ENCODE measurements around the gene ANKRD30A. TPM values are rescaled to one million over a fixed set of nuclear protein-coding genes. Genes with fewer than 3 reads are reported as not detected.
"Not testable (repeated sequence)": the region's sequence is repeated elsewhere in the genome, so short reads cannot be mapped to it uniquely, and the experiment has no call there.

ANKRD30A gene
- total RNA-seq, 5 donors from 2014 or later (not counting 1 experiment from before 2014, with no cell fraction given): not detected

DNA sequence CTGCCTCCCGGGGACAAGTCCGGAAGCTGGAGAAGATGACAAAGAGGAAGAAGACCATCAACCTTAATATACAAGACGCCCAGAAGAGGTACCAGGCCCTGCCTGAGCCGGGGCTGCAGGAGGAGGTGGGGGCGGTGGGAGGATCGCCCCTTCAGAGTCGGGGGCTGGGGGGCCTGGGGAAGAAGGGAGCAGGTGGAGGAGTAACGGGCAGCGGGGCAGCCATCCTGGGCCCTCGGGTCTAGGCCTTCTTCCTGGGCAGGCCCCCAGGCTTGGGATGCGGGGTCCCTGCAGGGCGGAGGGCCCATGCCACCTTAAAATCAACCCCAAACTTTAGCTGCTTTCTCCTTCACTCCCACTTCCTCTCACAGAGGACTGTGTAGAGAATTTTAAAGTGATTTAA, 523 bp downstream of the ANKRD30A start:
- no peak overlapping the region for H3K4me3 ChIP-seq (ENCODE audit: control insufficient read depth in 1 of 2, extremely low read depth in 1 of 2, low read length in 1 of 2)
- H3K4me1 ChIP-seq (ENCODE audit: control insufficient read depth in 1 of 2, extremely low read depth in 1 of 2, insufficient read depth in 2 of 2, low read length in 2 of 2): no peaks in the 10 kb centered on the region
- no CpG with 5 or more reads among the region's 12 CpGs for WGBS (ENCODE audit: insufficient coverage)
- DNase-seq (no peak), ATAC-seq (replicated peaks in 1 of 4) (no peak)
- Mint-ChIP-seq H3K4me3 (no peak overlapping the region), H3K4me1 (no peaks in the 10 kb centered on the region), H3K27ac (no peak overlapping the region), H3K36me3 (no peaks in the 10 kb centered on the region), H3K9me3 (peaks cover 0 to 10% (median 6%) of the 10 kb centered on the region in 3 donors), H3K27me3 (no peaks in the 10 kb centered on the region)
- CTCF ChIA-PET: no interaction called here
- H3K36me3 ChIP-seq (ENCODE audit: control insufficient read depth in 2 of 2, extremely low read depth in 1 of 2, insufficient read depth in 1 of 2, low read length in 1 of 2): no peaks in the 10 kb centered on the region
- no peaks in the 10 kb centered on the region for H3K27me3 ChIP-seq (replicated peaks in 1 of 2; ENCODE audit: control insufficient read depth in 2 of 2, extremely low read depth in 1 of 2, insufficient read depth in 2 of 2, low read length in 1 of 2)
- POLR2A ChIA-PET: no interaction called here
- H3K27ac ChIP-seq (ENCODE audit: low read length): no peak overlapping the region
- no peaks in the 10 kb centered on the region for H3K9me3 ChIP-seq

DNA sequence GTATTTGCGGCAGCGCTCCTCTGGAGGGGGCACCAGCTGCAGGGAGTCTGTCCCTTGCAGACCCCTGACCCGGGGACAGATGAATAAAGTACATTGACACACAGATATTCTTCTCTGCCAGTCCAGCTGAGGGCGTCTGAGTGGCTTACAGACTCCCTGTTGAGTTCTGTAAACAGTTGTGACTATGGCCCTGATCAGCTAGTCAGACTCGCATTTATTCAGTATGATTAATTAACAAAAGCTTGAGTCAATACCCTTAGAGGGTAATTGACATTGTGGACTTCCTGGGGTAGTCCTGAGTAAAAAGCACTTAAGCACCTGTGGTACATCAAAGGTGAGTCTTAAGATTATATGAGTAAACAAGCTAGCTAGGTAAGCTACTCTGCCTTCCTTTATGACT, 21.0 kb downstream of the ANKRD30A start:
- DNase-seq (no peak), ATAC-seq (replicated peaks in 1 of 4) (no peak)
- H3K9me3 Mint-ChIP-seq: peaks cover 13 to 22% (median 17%) of the 10 kb centered on the region in 3 donors
- no peak overlapping the region for H3K27ac Mint-ChIP-seq
- no peaks in the 10 kb centered on the region for H3K4me1 Mint-ChIP-seq
- WGBS (ENCODE audit: insufficient coverage): 20% methylated on average over 2 of the region's 5 CpGs
- Histone ChIP-seq H3K36me3 (ENCODE audit: control insufficient read depth in 2 of 2, extremely low read depth in 1 of 2, insufficient read depth in 1 of 2, low read length in 1 of 2) (no peaks in the 10 kb centered on the region), H3K4me1 (ENCODE audit: control insufficient read depth in 1 of 2, extremely low read depth in 1 of 2, insufficient read depth in 2 of 2, low read length in 2 of 2) (no peaks in the 10 kb centered on the region), H3K27ac (ENCODE audit: low read length) (no peak overlapping the region), H3K9me3 (no peaks in the 10 kb centered on the region), H3K4me3 (ENCODE audit: control insufficient read depth in 1 of 2, extremely low read depth in 1 of 2, low read length in 1 of 2) (no peak overlapping the region), H3K27me3 (replicated peaks in 1 of 2; ENCODE audit: control insufficient read depth in 2 of 2, extremely low read depth in 1 of 2, insufficient read depth in 2 of 2, low read length in 1 of 2) (no peaks in the 10 kb centered on the region)
- ChIA-PET CTCF (no interaction called here), POLR2A (no interaction called here)
- H3K27me3 Mint-ChIP-seq: no peaks in the 10 kb centered on the region
- no peaks in the 10 kb centered on the region for H3K36me3 Mint-ChIP-seq
- H3K4me3 Mint-ChIP-seq: no peak overlapping the region

DNA sequence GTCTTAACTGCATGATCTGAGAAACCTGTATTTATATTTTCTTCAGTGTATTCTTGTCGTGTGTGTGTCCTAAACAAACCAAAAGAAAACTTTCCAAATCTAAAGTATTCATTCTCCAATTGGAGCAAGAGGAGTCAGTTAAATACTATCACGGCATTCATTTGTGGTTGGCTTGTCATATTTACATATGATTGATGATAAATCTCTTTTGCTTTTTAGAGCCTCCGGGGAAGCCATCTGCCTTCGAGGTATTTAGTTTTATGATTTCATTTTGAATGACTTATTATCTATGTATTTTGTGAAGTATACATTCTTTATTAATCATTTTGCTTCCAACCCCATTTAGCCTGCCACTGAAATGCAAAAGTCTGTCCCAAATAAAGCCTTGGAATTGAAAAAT, 37.0 kb downstream of the ANKRD30A start:
- H3K36me3 Mint-ChIP-seq; DNase-seq; H3K27me3 ChIP-seq (replicated peaks in 1 of 2; ENCODE audit: control insufficient read depth in 2 of 2, extremely low read depth in 1 of 2, insufficient read depth in 2 of 2, low read length in 1 of 2); H3K4me3 Mint-ChIP-seq; ATAC-seq (replicated peaks in 1 of 4); CTCF ChIA-PET; H3K4me1 Mint-ChIP-seq; H3K27me3 Mint-ChIP-seq; H3K4me3 ChIP-seq (ENCODE audit: control insufficient read depth in 1 of 2, extremely low read depth in 1 of 2, low read length in 1 of 2); H3K27ac ChIP-seq (ENCODE audit: low read length); H3K9me3 Mint-ChIP-seq; POLR2A ChIA-PET; H3K4me1 ChIP-seq (ENCODE audit: control insufficient read depth in 1 of 2, extremely low read depth in 1 of 2, insufficient read depth in 2 of 2, low read length in 2 of 2); H3K36me3 ChIP-seq (ENCODE audit: control insufficient read depth in 2 of 2, extremely low read depth in 1 of 2, insufficient read depth in 1 of 2, low read length in 1 of 2); H3K27ac Mint-ChIP-seq; H3K9me3 ChIP-seq: not testable (repeated sequence)
- WGBS (ENCODE audit: insufficient coverage): no CpG with 5 or more reads among the region's 4 CpGs

DNA sequence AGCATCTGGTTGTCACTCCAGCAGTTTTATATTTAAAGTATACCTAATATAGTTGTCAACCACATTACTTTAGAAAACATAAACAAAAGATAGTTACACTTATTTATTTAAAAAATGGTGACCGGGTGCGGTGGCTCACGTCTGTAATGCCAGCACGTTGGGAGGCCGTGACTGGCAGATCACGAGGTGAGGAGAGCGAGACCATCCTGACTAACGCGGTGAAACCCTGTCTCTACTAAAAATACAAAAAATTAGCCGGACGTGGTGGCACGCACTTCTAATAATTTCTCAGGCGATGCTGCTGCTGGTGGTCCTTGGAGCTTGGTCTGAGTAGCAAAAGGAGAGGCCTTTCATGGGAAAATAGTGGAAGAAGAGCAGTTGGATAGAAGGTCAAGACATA, 46.5 kb downstream of the ANKRD30A start:
- POLR2A ChIA-PET; H3K27me3 Mint-ChIP-seq; H3K9me3 Mint-ChIP-seq; H3K27me3 ChIP-seq (replicated peaks in 1 of 2; ENCODE audit: control insufficient read depth in 2 of 2, extremely low read depth in 1 of 2, insufficient read depth in 2 of 2, low read length in 1 of 2); H3K4me1 ChIP-seq (ENCODE audit: control insufficient read depth in 1 of 2, extremely low read depth in 1 of 2, insufficient read depth in 2 of 2, low read length in 2 of 2); H3K4me1 Mint-ChIP-seq; CTCF ChIA-PET; H3K4me3 Mint-ChIP-seq; H3K27ac ChIP-seq (ENCODE audit: low read length); H3K9me3 ChIP-seq; ATAC-seq (replicated peaks in 1 of 4); H3K36me3 Mint-ChIP-seq; H3K27ac Mint-ChIP-seq; DNase-seq; H3K36me3 ChIP-seq (ENCODE audit: control insufficient read depth in 2 of 2, extremely low read depth in 1 of 2, insufficient read depth in 1 of 2, low read length in 1 of 2); H3K4me3 ChIP-seq (ENCODE audit: control insufficient read depth in 1 of 2, extremely low read depth in 1 of 2, low read length in 1 of 2): not testable (repeated sequence)
- WGBS (ENCODE audit: insufficient coverage): no CpG with 5 or more reads among the region's 13 CpGs

DNA sequence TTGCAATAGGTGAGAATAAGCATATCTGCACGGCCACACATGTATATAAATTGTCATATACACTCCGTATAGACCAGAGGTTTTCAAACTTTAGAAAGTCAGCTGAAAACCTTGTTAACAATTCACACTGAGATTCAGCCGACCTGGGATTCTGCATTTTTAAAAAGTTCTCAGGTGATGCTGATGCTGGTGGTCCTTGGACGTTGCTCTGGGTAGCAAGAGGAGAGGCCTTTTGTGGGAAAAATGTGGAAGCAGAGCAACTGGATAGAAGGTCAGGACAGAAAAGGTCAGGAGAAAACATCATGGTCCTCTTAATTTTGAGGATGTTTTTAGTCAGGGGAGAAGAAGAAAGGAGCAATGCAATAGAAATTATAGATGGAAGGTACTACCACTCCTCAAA, 52.9 kb downstream of the ANKRD30A start:
- CTCF ChIA-PET; H3K27me3 ChIP-seq (replicated peaks in 1 of 2; ENCODE audit: control insufficient read depth in 2 of 2, extremely low read depth in 1 of 2, insufficient read depth in 2 of 2, low read length in 1 of 2); H3K27me3 Mint-ChIP-seq; H3K4me3 ChIP-seq (ENCODE audit: control insufficient read depth in 1 of 2, extremely low read depth in 1 of 2, low read length in 1 of 2); H3K4me3 Mint-ChIP-seq; H3K27ac Mint-ChIP-seq; POLR2A ChIA-PET; H3K36me3 Mint-ChIP-seq; H3K27ac ChIP-seq (ENCODE audit: low read length); H3K9me3 ChIP-seq; H3K4me1 ChIP-seq (ENCODE audit: control insufficient read depth in 1 of 2, extremely low read depth in 1 of 2, insufficient read depth in 2 of 2, low read length in 2 of 2); ATAC-seq (replicated peaks in 1 of 4); DNase-seq; H3K36me3 ChIP-seq (ENCODE audit: control insufficient read depth in 2 of 2, extremely low read depth in 1 of 2, insufficient read depth in 1 of 2, low read length in 1 of 2); H3K4me1 Mint-ChIP-seq; H3K9me3 Mint-ChIP-seq: not testable (repeated sequence)
- 54% methylated on average over 1 of the region's 4 CpGs for WGBS (ENCODE audit: insufficient coverage)

DNA sequence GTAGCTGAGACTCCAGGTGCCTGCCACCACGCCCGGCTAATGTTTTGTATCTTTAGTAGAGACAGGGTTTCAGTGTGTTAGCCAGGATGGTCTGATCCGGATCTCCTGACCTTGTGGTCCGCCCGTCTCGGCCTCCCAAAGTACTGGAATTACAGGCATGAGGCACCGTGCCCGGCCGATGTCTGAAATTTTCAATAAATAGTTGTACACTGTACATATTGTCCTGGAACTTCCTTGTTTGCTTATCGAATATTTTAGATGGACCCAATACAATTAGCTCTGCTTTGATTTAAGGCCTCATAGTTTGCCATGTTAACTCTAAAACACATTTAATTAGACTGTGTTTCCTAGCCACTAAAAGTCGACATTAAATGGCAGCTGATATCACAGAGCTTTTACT, 57.3 kb downstream of the ANKRD30A start:
- ATAC-seq (replicated peaks in 1 of 4); H3K36me3 Mint-ChIP-seq; H3K27ac ChIP-seq (ENCODE audit: low read length); H3K27me3 Mint-ChIP-seq; CTCF ChIA-PET; H3K4me3 Mint-ChIP-seq; H3K27ac Mint-ChIP-seq; H3K4me1 Mint-ChIP-seq; POLR2A ChIA-PET; H3K36me3 ChIP-seq (ENCODE audit: control insufficient read depth in 2 of 2, extremely low read depth in 1 of 2, insufficient read depth in 1 of 2, low read length in 1 of 2); H3K27me3 ChIP-seq (replicated peaks in 1 of 2; ENCODE audit: control insufficient read depth in 2 of 2, extremely low read depth in 1 of 2, insufficient read depth in 2 of 2, low read length in 1 of 2); H3K9me3 ChIP-seq; H3K9me3 Mint-ChIP-seq; H3K4me3 ChIP-seq (ENCODE audit: control insufficient read depth in 1 of 2, extremely low read depth in 1 of 2, low read length in 1 of 2); DNase-seq; H3K4me1 ChIP-seq (ENCODE audit: control insufficient read depth in 1 of 2, extremely low read depth in 1 of 2, insufficient read depth in 2 of 2, low read length in 2 of 2): not testable (repeated sequence)
- no CpG with 5 or more reads among the region's 11 CpGs for WGBS (ENCODE audit: insufficient coverage)

DNA sequence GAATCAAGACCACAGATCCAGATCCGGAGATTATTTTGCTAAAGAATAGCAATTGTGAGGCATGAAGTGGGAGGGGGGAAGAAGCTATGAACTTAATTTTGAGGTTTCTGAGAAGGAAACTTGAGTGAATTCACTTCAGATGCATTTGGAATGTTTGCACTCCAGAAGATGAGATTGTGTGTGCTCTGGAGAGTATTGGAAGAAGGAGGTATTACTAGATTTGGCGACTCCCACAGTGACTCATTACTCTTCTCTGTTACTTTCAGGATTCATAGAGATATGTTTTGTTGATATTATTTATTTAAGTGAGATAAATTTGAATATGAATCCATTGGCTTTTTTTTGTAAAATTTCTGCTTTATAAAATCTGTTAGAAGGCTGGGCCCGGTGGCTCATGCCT, 80.7 kb downstream of the ANKRD30A start:
- no peaks in the 10 kb centered on the region for H3K27me3 ChIP-seq (replicated peaks in 1 of 2; ENCODE audit: control insufficient read depth in 2 of 2, extremely low read depth in 1 of 2, insufficient read depth in 2 of 2, low read length in 1 of 2)
- WGBS (ENCODE audit: insufficient coverage): 92% methylated on average over 2 of the region's 3 CpGs
- H3K9me3 ChIP-seq: peaks cover 3% of the 10 kb centered on the region
- H3K4me3 ChIP-seq (ENCODE audit: control insufficient read depth in 1 of 2, extremely low read depth in 1 of 2, low read length in 1 of 2): no peak overlapping the region
- Mint-ChIP-seq H3K9me3 (peaks cover 18 to 42% (median 21%) of the 10 kb centered on the region in 3 donors), H3K27ac (no peak overlapping the region), H3K36me3 (no peaks in the 10 kb centered on the region), H3K4me3 (no peak overlapping the region), H3K27me3 (no peaks in the 10 kb centered on the region), H3K4me1 (no peaks in the 10 kb centered on the region)
- H3K4me1 ChIP-seq (ENCODE audit: control insufficient read depth in 1 of 2, extremely low read depth in 1 of 2, insufficient read depth in 2 of 2, low read length in 2 of 2): no peaks in the 10 kb centered on the region
- DNase-seq: no peak
- ChIA-PET POLR2A (no interaction called here), CTCF (no interaction called here)
- H3K27ac ChIP-seq (ENCODE audit: low read length): no peak overlapping the region
- H3K36me3 ChIP-seq (ENCODE audit: control insufficient read depth in 2 of 2, extremely low read depth in 1 of 2, insufficient read depth in 1 of 2, low read length in 1 of 2): no peaks in the 10 kb centered on the region
- ATAC-seq (replicated peaks in 1 of 4): no peak
